ENCODE results near the gene TLE5. TPM values are rescaled to one million over a fixed set of nuclear protein-coding genes. Genes with fewer than 3 reads are reported as not detected.

Gene TLE5
- total RNA-seq, 2 experiments from 2014 or later: 283 to 296 TPM

DNA sequence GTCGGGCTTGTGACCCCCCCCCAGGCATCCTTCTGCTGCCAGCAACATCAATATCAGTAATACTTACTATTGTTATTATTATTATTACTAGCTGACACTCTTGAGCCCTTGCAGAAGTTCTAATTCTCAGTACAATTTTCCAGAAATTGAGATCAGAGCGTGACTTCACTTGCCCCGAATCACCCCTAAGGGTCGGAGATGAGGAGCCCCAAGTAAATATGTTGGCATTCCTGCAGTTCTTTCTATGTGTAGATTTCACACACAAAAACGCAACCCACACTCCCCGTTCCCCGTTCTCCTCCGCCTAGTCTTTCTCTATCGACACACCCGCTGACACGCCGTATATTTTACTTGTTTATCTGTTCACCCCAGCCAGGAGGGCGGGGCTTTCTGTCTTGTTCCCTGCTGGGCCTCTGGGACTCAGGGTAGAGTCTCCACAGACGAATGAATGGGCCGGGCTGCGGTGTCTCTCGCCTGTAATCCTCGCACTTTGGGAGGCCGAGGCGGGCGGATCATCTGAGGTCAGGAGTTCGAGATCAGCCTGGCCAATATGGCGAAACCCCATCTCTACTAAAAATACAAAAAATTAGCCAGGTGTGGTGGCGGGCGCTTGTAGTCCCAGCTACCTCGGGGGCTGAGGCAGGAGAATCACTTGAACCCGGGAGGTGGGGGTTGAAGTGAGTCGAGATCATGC, 14.7 kb downstream of the TLE5 start:
- peak overlapping the region; percentile 30 for H3K27ac Mint-ChIP-seq
- intact Hi-C loops (cut with micrococcal nuclease): no loop called here
- POLR2A ChIA-PET: interaction anchor here (0.7 kb wide), 1 partner anchor 430 kb away, joined by 4 read pairs; no protein-coding TSS in a partner anchor

DNA sequence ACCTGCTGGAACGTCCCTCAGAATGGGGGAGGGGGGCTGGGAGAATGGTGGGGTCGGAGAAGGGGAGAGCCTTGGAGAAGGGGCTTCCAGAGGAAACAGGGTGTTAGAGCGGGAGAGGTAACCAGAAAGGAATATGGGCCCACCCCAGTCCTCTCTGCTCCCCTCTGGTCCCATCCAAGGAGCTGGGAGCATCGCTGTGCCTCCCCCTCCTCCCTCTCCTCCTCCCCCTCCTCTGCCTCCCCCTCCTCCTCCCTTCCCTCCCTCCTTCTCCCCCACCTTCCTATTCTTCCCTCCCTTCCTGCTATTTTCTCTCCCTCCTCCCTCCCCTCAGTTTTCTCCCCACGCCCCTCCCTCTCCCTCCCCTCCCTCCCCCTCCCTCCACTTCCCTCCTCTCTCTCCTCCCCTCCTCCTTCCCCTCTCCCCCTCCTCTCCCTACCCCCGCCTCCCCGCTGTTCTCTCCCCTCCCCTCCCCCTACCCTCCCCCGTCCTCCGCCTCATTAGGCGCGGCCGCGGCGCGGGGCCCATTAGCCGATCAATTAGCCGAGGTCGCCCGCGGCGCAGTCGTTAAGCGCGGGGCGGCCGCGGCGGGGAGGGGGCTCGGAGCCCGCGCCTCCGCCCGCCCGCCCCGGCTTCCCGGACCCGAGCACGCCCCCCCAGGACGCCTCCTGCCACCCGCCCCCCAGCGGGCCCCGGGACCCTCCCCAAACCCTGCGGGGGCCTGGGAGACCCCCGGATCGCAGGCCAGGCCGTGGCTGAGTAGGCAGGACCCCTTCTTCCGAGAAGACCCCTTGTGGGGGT, 15.4 kb downstream of the TLE5 start:
- no peak for DNase-seq
- no peaks in the 10 kb centered on the region for H3K27me3 Mint-ChIP-seq
- ChIA-PET CTCF (no interaction called here), POLR2A (interaction anchor here (0.7 to 0.9 kb wide), 2 partner anchors 11 to 431 kb away, joined by 3 to 4 read pairs; no protein-coding TSS in a partner anchor)
- no peaks in the 10 kb centered on the region for H3K36me3 Mint-ChIP-seq (ENCODE audit: low read depth)
- intact Hi-C loops (cut with micrococcal nuclease): no loop called here
- no peak overlapping the region for H3K27ac Mint-ChIP-seq
- no peaks in the 10 kb centered on the region for H3K9me3 Mint-ChIP-seq
- ATAC-seq: no peak
- no peak overlapping the region for H3K4me3 Mint-ChIP-seq
- TF ChIP-seq, protein P1, sequence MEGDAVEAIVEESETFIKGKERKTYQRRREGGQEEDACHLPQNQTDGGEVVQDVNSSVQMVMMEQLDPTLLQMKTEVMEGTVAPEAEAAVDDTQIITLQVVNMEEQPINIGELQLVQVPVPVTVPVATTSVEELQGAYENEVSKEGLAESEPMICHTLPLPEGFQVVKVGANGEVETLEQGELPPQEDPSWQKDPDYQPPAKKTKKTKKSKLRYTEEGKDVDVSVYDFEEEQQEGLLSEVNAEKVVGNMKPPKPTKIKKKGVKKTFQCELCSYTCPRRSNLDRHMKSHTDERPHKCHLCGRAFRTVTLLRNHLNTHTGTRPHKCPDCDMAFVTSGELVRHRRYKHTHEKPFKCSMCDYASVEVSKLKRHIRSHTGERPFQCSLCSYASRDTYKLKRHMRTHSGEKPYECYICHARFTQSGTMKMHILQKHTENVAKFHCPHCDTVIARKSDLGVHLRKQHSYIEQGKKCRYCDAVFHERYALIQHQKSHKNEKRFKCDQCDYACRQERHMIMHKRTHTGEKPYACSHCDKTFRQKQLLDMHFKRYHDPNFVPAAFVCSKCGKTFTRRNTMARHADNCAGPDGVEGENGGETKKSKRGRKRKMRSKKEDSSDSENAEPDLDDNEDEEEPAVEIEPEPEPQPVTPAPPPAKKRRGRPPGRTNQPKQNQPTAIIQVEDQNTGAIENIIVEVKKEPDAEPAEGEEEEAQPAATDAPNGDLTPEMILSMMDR (IDR thresholded peaks at IDR 0.05): no peak
- peaks cover 12% of the 10 kb centered on the region for H3K4me1 Mint-ChIP-seq (ENCODE audit: low read depth)

More for the DNA sequence above, 14.7 kb downstream of the TLE5 start:
- CTCF ChIA-PET: no interaction called here
- Mint-ChIP-seq H3K9me3 (no peaks in the 10 kb centered on the region), H3K4me1 (ENCODE audit: low read depth) (peaks cover 10% of the 10 kb centered on the region), H3K27me3 (no peaks in the 10 kb centered on the region), H3K4me3 (peak overlapping the region; percentile 65), H3K36me3 (ENCODE audit: low read depth) (peaks cover under 1% of the 10 kb centered on the region)
- peak; percentile 79 for ATAC-seq
- TF ChIP-seq, protein P1 (IDR thresholded peaks at IDR 0.05): no peak
- peak; percentile 83 for DNase-seq

DNA sequence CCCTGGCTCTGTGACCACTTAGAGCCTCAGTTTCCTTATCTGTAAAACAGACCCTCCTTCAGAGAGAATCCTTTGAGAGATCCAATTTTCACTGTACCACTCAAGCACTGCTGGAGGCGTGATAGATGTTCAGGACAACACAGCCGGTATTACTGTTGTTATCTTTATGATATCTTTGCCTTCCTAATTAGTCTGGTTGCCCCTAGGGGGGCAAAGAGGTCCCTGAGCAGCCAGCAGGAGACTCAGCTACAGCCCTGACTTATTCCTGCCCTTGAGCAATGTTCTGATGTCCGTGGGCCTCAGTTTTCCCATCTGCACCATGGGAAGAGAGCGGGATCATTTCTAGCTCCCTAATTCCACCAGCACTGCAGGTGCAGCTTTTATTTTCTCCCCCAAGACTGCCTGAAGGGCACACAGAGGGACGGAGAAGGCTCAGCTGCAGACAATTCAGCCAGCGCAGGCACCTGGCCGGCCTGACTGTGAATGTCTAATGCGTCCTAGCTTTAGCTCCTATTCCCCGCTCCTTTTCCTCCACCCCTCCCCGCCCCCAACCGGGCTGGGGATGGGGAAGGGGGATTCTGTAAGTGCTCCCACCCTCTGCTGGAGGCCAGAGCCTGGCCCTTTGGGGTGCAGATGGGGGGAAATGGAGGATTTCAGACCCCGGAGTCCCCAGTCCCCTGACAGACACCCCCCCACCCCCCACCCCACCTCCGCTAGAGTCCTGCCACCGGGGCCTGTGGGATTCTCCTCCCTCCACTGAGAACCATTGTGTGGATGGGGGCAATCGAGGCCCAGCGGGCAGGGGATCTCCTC, 16.2 kb downstream of the TLE5 start:
- DNase-seq (no peak), ATAC-seq (no peak)
- no peak overlapping the region for H3K4me3 Mint-ChIP-seq
- H3K36me3 Mint-ChIP-seq (ENCODE audit: low read depth): no peaks in the 10 kb centered on the region
- H3K4me1 Mint-ChIP-seq (ENCODE audit: low read depth): peaks cover 16% of the 10 kb centered on the region
- intact Hi-C loops (cut with micrococcal nuclease): no loop called here
- no peaks in the 10 kb centered on the region for H3K27me3 Mint-ChIP-seq
- POLR2A ChIA-PET: interaction anchor here (0.5 to 0.9 kb wide), 2 partner anchors 10 to 468 kb away, joined by 3 read pairs; no protein-coding TSS in a partner anchor
- H3K27ac Mint-ChIP-seq: no peak overlapping the region
- CTCF ChIA-PET: interaction anchor here (1.4 kb wide), 1 partner anchor 10 kb away, joined by 3 read pairs; no protein-coding TSS in a partner anchor
- TF ChIP-seq, protein P1 (IDR thresholded peaks at IDR 0.05): no peak
- no peaks in the 10 kb centered on the region for H3K9me3 Mint-ChIP-seq

GRCh38 chr19:3045191-3045590, 17.1 kb downstream of the TLE5 start:
- no peak for ATAC-seq
- Mint-ChIP-seq H3K4me3 (no peak overlapping the region), H3K27ac (no peak overlapping the region), H3K36me3 (ENCODE audit: low read depth) (no peaks in the 10 kb centered on the region), H3K9me3 (no peaks in the 10 kb centered on the region), H3K4me1 (ENCODE audit: low read depth) (peaks cover 16% of the 10 kb centered on the region), H3K27me3 (no peaks in the 10 kb centered on the region)
- CTCF ChIA-PET: interaction anchor here (1.4 kb wide), 1 partner anchor 9 kb away, joined by 3 read pairs; no protein-coding TSS in a partner anchor
- DNase-seq: no peak
- TF ChIP-seq, protein P1 (IDR thresholded peaks at IDR 0.05): no peak
- POLR2A ChIA-PET: interaction anchor here (0.6 to 1.2 kb wide), 2 partner anchors 13 to 99 kb away, joined by 3 to 4 read pairs; no protein-coding TSS in a partner anchor
- intact Hi-C loops (cut with micrococcal nuclease): no loop called here

Measured in activated CD8-positive, alpha-beta T cell treated with anti-CD3 and anti-CD28 coated beads for 36 hours (primary cell).